HG03103 (cell line): ENCODE results near the gene PTHLH.

Experiments used
- ATAC-seq: cut with Tn5 transposase; IDR thresholded peaks from one replicate; pipeline ENCODE4 v1.9.1; 2021; ENCODE audit warnings: low read depth; ENCODE audit not compliant: unreplicated experiment

PTHLH gene

DNA sequence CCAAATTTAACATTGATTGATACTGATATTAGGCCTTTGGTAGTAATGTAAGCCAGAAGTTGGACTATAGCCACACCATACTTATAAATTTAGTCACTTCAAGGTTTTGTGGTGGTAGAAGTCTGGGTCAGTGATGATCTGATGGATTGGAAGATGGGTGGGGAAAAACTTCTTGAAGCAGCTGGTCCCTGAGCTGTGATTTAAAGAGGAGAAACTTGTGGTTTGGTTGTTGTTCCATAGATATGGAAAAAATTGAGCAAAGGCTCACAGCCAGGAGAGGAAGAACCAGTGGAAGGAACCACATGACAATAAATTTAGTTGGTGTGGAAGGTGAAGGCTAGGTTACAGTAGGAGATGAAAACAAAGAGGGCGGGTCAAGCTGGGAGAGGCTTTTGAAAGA is 26.1 kb downstream of the PTHLH start:
- no peak for ATAC-seq

DNA sequence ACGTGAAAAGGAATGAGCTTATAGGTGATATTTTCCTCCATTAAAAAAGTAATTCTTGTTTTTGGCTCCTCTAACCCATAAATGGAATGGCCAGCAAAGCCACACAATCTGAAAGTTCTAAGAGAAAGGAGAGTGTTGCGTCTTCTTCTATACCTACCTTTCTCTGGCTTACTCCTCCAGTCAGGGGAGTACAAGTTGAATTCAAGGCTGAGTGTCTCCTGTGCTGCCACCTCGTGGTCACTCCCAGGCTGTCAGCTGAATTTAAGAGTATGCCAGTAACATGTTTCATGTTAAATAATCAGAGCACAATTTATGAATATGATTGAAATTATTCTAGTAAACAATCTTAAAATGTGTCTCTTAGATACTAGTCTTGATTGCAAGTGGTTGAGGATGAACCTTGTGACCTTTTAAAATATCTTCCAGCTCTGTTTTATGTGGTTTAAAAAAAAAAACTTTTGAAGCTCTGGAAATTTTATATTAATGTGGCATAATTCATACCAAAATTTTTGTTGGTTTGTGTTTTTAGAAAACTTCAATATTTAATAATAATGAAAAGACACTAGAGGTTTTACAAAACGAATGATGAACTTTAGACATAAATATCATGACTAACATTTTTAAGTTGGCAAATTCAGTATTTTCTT is 31.7 kb downstream of the PTHLH start:
- peak; percentile 90 for ATAC-seq

DNA sequence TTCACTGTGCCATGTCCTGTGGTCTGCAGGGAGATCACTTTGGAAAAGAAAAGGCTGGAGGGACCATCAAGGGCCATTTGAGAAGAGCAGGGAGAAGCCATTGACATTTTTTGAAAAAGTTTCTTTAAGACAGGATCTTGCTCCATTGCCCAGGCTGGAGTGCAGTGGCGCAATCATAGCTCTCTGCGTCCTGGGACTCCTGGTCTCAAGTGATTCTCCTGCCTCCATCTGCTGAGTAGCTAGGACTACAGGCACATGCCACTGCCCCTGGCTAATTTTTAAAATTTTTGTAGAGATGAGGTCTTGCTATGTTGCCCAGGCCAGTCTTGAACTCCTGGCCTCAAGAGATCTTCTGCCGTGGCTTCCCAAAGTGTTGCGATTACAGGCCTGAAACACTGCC is 32.3 kb downstream of the PTHLH start:
- ATAC-seq = no peak

DNA sequence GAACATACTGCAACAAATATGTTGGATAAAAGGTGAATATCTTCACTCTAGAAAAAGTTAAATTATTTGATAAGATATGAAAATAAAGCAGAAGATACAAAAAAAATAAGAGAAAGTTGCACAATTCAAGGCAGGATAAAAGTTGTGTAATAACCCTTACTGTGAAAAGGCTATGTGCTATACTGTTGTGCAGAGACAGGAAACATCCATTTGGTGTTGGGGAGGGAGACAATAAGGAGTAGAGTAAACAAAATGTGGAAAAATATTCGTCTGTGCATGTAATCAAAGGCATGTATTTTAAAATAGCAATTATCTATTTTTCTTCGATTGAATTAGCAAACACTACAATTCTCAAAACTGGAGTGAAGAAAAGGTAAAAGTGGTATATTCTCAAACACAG is 34.8 kb downstream of the PTHLH start:
- no peak for ATAC-seq

DNA sequence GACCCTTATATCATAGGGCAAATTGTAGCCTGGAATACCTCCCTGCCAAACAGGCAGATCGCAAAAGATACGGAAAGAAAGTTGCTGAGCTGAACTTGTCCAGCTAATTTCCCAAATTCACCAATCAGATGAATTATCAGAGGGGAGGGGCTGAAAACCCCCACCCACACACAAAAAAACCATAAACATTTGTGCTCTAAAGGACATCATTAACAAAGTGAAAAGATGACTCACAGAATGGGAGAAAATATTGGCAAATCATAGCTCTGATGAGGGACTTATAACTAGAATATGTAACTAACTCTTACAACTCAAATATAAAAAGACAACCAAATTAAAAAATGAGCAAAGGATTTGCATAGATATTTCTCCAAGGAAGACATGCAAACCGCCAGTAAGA is 36.3 kb downstream of the PTHLH start:
- no peak for ATAC-seq

DNA sequence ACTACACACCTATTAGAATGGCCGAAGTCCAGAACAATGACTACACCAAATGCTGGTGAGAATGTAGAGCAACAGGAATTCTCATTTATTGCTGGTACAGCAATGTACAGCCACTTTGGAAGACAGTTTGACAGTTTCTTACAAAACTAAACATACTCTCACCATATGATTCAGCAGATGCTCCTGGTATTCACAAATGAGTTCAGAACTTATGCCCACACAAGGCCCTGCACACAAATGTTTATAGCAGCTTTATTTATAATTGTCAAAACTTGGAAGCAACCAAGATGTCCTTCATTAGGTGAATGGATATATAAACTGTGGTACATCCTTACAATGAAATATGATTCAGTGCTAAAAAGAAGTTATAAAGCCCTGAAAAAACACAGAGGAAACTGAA is 38.3 kb downstream of the PTHLH start:
- no peak for ATAC-seq

DNA sequence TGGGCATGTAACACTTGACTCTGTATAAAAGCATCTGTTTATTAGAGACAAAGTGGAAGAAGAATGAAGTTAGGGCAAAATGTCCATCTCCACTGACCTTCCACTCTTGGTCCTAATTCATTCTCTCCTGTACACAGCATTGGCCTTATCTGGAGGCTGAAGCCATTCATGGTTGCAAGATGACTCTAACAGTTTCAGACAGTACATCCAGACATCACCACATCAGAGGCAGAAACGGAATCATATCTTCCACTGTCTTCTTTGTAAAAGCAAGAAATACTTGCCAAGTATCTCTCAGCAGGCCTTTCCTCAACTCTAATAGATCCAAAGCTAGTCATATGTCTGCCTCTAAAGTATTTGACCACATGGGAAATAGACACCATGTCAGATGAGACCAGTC is 41.1 kb downstream of the PTHLH start:
- no peak for ATAC-seq

DNA sequence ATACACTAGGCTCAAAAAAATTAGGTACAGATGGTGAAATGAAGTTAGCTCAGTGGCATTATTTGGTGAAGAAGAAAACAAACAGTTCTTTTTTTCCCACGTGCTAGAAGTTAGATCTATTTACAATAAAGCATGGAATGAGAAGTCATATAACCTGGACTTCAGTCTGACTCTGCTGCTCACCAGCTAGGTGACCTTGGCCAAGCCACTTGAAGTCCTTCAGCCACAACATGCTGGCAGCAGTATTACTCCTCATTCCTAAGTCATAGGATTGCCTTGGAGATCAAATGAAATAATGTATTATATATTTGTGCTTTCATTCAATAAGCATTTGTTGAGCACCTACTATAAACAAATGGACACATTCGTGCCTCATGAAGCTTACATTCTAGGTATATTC is 45.2 kb downstream of the PTHLH start:
- ATAC-seq = no peak

DNA sequence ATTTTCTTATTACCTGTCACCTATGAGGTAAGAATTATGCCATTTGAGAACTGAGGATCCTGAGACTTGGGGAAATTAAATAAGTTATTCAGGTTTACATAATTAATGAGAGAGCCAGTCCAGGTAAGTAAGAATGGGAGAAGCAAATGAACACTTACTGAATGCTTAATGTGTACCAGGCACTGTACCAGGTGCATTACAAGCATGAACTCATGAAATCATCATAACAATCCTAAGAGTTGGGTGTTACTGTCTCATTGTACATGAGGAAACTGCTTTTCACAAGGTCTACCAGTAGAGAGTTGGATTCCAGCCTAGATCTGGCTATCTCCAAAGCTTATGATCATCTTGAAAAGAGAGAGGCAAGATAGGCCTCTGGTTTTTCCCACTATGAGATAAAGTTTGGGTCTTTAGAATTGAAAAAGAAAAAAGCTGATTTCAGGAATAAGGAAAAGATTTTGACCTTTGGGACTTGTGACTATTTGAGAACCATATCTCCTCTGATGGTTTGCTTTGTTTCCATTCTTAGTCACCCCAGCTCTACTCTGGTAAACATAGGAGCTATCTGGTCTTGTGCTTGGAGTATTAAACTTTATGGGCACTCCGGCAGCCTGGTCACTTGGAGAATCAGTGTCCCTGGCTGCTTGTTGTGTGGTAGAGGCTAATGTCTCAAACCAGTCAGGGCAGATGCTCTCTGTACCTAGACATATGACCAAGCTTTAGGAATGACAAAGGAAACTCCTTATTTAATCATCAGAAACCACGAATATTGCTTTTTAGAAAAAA is 48.0 kb downstream of the PTHLH start:
- ATAC-seq = no peak

DNA sequence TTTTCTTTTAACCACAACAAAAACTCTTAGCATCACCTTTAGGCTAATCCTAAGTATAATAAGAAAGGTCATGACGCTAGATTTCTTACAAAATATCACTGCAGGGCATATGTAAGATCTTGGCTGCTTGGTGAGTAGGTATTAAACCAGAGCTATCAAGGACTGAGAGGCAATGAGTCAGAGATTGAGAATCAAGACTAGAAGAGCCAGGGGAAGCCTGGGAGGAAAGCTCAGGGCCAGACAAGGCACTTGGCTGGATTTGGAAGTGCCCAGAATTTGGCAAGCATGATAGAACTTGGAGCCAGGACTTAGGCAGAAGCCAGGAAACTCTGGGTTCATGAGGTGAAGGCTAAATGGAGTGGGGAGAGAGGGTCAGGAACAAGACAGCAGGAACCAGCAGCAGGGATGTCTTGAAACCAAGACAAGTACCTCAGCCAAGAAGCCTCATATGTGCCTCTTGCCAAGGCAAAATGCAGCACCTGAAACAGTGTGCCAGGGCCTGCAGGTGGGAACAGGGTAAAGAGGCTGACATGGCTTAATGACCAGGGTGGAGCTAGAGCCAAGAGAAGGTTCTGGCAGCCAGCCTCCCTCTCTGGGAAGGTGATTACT is 49.9 kb downstream of the PTHLH start:
- ATAC-seq = no peak

DNA sequence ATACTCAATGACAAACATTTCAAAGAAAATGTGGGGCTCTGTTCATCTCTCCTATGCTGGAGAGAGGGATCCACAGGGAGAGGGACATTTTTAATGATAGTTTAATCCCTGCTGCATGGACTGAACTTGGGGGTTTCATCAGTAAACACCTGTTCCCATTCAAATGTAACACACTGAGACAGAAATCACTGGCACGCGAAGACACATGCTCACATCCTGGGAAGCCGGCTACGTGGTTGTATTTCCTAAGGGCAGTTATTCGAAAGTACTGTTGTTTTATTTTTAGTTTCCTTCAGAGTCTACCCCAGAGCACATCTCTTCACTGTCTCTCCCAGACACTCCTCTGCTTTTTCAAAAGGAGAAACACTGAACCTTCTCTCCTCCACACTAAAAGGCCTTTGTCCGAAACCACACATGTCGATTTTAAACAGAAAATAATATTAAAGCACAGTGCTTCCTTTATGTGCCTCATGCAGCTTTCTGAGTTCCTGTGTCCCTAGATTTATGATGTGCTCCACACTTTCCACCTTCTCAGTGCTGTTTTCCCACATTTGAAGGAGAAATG is 52.8 kb downstream of the PTHLH start:
- no peak for ATAC-seq

DNA sequence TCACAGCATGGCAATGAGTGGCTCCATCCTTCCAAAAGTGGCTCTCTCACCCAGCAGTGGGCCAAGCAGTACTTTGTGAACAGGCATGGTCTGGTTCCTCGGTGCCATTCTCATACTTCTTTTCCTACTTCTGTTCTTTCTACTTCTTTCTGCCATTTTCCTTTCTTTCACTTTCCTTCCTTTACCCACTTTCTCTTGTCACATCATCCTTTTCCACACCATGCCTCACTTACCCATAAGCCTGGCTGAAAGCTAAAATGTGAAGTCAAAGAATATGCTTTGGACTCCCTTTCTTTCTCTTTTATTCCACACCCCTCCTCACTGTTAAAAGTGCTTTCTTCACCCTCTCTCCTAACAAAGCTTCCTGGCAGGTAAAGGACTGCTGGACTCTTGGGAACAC is 57.0 kb downstream of the PTHLH start:
- ATAC-seq = no peak

DNA sequence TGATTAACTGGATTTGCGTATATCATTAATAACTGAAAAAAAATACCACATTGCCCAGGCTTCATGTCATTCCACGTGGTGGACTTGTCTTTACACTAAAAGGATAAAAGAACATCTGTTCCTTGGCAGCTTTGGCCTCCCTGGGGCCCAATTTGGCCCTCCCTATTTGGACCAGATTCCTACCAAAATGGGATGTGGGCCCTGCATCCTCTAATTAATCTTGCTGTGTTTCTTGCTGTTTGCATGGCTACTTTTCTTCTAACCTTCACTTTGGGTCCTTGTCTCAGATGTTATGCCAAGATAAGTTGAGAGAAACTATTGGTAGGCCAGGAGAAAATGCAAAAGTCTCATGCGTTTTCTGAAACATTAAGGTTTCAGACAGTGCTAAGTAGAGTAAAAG is 57.5 kb downstream of the PTHLH start:
- ATAC-seq = no peak

DNA sequence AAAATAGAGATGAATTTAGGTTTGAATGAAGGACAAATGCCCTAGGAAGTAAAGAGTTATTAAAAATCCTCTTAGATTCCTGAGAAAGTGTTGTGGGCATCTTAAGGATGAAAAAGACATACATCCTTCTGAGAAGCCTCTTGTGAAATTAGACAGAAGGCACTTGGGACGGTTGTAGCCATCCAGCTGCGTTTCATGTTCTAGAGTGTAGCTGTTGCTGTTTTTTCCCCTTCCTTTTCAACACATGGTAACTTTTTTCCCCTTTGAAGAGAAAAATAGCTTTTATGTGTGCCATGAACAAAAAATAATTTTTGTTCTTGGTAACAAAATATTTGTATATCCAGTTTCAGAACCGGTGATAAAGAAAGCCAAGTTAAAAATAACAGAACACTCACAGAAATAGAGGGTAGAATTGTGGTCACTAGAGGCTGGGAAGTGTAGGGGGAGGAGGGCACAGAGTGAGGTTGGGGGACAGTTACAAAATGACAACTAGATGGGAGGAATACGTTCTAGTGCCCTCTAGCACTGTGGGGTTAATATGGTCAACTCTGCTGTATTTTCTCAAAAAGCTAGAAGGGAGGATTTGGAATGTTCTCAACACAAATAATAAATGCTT is 58.4 kb downstream of the PTHLH start:
- no peak for ATAC-seq

DNA sequence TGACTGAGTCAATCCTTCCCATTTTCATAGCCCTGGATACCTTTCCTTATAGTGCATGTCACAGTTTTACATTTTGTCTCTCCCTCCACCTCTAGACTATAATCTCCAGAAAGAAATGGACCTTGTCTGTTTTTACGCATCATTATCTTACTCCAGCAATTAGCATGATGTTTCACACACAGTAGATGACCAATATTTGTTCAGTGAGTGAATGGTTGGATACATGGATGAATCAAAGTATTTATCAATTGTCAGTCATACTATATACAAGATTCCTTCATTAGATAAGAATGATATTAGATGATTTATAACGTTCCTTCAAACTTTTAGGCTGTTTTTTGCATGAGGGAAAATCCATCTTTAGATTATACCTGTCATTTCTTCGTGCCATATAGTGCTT is 61.1 kb downstream of the PTHLH start:
- no peak for ATAC-seq
